Panc1 (cell line): ENCODE results near the gene LPP. TPM values are rescaled to one million over a fixed set of nuclear protein-coding genes. Genes with fewer than 3 reads are reported as not detected.

Experiments used
- ATAC-seq: fragments of 200-7000 bp; cut with Tn5 transposase; 2 replicates; pipeline ENCODE4 v1.9.1; 2020; ENCODE audit warnings: mild to moderate bottlenecking, moderate library complexity
- BruUV-seq: library from RNA; stranded (reverse); fragments of 400-500 nt; replicated peaks from 2 replicates; lab custom pipeline; 2021; lab: Mats Ljungman, UMichigan
- CTCF ChIA-PET: fragments of 300-600 bp; sonication (Branson Sonifier 250); formaldehyde crosslinking; loops from one replicate; lab custom pipeline; 2022; ENCODE audit warnings: antibody characterized with exemption; lab: Charles Lee
- POLR2A ChIA-PET: fragments of 300-600 bp; sonication (Branson Sonifier 250); formaldehyde crosslinking; loops from one replicate; lab custom pipeline; 2022; ENCODE audit warnings: antibody characterized with exemption; lab: Charles Lee
- DNase-seq: peaks from one replicate; pipeline ENCODE4 v3.0.0-alpha.2; 2010; ENCODE audit warnings: low read depth, low spot score
- H3K27ac ChIP-seq: 2 replicates; pipeline ENCODE4 v1.5.1; 2011; ENCODE audit warnings: mild to moderate bottlenecking, low read length, inconsistent platforms
- H3K27me3 ChIP-seq: fragments of 200-500 bp; sonication (Bioruptor generic); 2 replicates; pipeline ENCODE4 v1.6.0; 2014; ENCODE audit warnings: low read length, inconsistent platforms; ENCODE audit not compliant: control insufficient read depth, insufficient read depth
- H3K36me3 ChIP-seq: fragments of 200-500 bp; sonication (Bioruptor generic); 2 replicates; pipeline ENCODE4 v1.5.1; 2014; ENCODE audit warnings: inconsistent platforms, mild to moderate bottlenecking, low read length, moderate library complexity; ENCODE audit not compliant: control insufficient read depth, insufficient read depth
- H3K4me1 ChIP-seq: 2 replicates; pipeline ENCODE4 v1.5.1; 2011; ENCODE audit warnings: inconsistent platforms, mild to moderate bottlenecking, low read length, moderate library complexity; ENCODE audit not compliant: control insufficient read depth, insufficient read depth
- H3K4me3 ChIP-seq, 2 experiments: 2 replicates each; pipeline ENCODE4 v1.5.1; 2011 to 2012; ENCODE audit warnings: low read depth in 2 of 2, low read length in 2 of 2, mild to moderate bottlenecking in 2 of 2, inconsistent platforms in 1 of 2, moderate library complexity in 1 of 2
- H3K9me3 ChIP-seq: fragments of 200-500 bp; sonication (Bioruptor generic); 2 replicates; pipeline ENCODE4 v1.5.1; 2014; ENCODE audit warnings: low read depth, mild to moderate bottlenecking, inconsistent platforms, low read length, moderate library complexity; ENCODE audit not compliant: control insufficient read depth, insufficient read depth
- CTCF ChIP-seq: fragments of 450-650 bp; IDR thresholded peaks from 2 replicates; pipeline ENCODE4 v1.5.1; 2017; ENCODE audit warnings: mild to moderate bottlenecking
- POLR2AphosphoS5 ChIP-seq: IDR thresholded peaks from 2 replicates; pipeline ENCODE4 v1.6.1; 2012; ENCODE audit warnings: mild to moderate bottlenecking, low read depth, low read length, moderate library complexity
- REST ChIP-seq, 2 experiments: IDR thresholded peaks; 2 replicates each; pipeline ENCODE4 v1.6.1; 2011 to 2012; ENCODE audit warnings: low read depth in 2 of 2, control low read depth in 1 of 2, low read length in 1 of 2, mild to moderate bottlenecking in 1 of 2, moderate library complexity in 1 of 2; ENCODE audit not compliant: insufficient read depth in 1 of 2
- SIN3A ChIP-seq: IDR thresholded peaks from 2 replicates; pipeline ENCODE4 v1.6.1; 2012; ENCODE audit warnings: low read depth, mild to moderate bottlenecking, low read length, moderate library complexity, borderline replicate concordance; ENCODE audit not compliant: insufficient read depth
- TCF7L2 ChIP-seq: IDR thresholded peaks from 2 replicates; pipeline ENCODE4 v1.6.1; 2011; ENCODE audit warnings: mild to moderate bottlenecking, low read depth, low read length, inconsistent platforms
- in situ Hi-C: cut with HindIII; loops from 2 replicates; pipeline ENCODE4 v1.10.0; 2016; ENCODE audit warnings: low sequenced_read_pairs, low pct_unique_long_range_greater_than_20kb
- intact Hi-C: fragments of 100-400 bp; cut with micrococcal nuclease; formaldehyde crosslinking; loops from one replicate; pipeline ENCODE4 v1.10.0; 2022; ENCODE audit not compliant: unreplicated experiment
- total RNA-seq: library from RNA; stranded (reverse); gene quantifications from one replicate; pipeline ENCODE4 v1.2.1, GENCODE V29; 2021; ENCODE audit not compliant: unreplicated experiment

The LPP gene
- total RNA-seq, 1 experiment from 2014 or later = 90.0 TPM

GRCh38 chr3:188408831-188409230 is 254.9 kb downstream of the LPP start:
- in situ Hi-C loops (no loop called here), intact Hi-C loops (loop anchor here (10.0 kb wide), 1 partner anchor 664 kb away; the partner anchor contains the start of gene BCL6)
- no peaks in the 10 kb centered on the region for H3K9me3 ChIP-seq
- H3K4me1 ChIP-seq = no peaks in the 10 kb centered on the region
- ChIA-PET CTCF (no interaction called here), POLR2A (no interaction called here)
- TF ChIP-seq TCF7L2 (no peak), CTCF (no peak), POLR2AphosphoS5 (no peak), SIN3A (no peak), REST (IDR thresholded peaks at IDR 0.05; ENCODE audit: insufficient read depth in 1 of 2, low read depth in 2 of 2, low read length in 1 of 2) (no peak)
- H3K36me3 ChIP-seq = no peaks in the 10 kb centered on the region
- no TSS peak for BruUV-seq
- DNase-seq = no peak
- ATAC-seq = no peak
- H3K27ac ChIP-seq = no peak overlapping the region
- H3K27me3 ChIP-seq = no peaks in the 10 kb centered on the region
- H3K4me3 ChIP-seq = no peak overlapping the region

GRCh38 chr3:188411750-188412149 is 257.8 kb downstream of the LPP start:
- Histone ChIP-seq H3K27ac (no peak overlapping the region), H3K27me3 (no peaks in the 10 kb centered on the region), H3K4me3 (no peak overlapping the region), H3K9me3 (no peaks in the 10 kb centered on the region), H3K36me3 (no peaks in the 10 kb centered on the region), H3K4me1 (no peaks in the 10 kb centered on the region)
- in situ Hi-C loops = no loop called here
- no TSS peak for BruUV-seq
- ChIA-PET POLR2A (no interaction called here), CTCF (no interaction called here)
- DNase-seq = no peak
- no peak for ATAC-seq
- intact Hi-C loops = no loop called here
- TF ChIP-seq TCF7L2 = no peak

GRCh38 chr3:188415196-188415595 is 261.2 kb downstream of the LPP start:
- Histone ChIP-seq H3K9me3 (0 out of 2 replicates have a peak, but pooled peaks cover 5% of the 10 kb centered on the region), H3K4me1 (no peaks in the 10 kb centered on the region), H3K36me3 (no peaks in the 10 kb centered on the region), H3K4me3 (no peak overlapping the region), H3K27me3 (no peaks in the 10 kb centered on the region), H3K27ac (no peak overlapping the region)
- DNase-seq (no peak), ATAC-seq (no peak)
- intact Hi-C loops (no loop called here), in situ Hi-C loops (no loop called here)
- CTCF ChIA-PET = no interaction called here
- no peak for TF ChIP-seq TCF7L2
- no peak for TF ChIP-seq REST (IDR thresholded peaks at IDR 0.05; ENCODE audit: insufficient read depth in 1 of 2, low read depth in 2 of 2, low read length in 1 of 2)
- TF ChIP-seq CTCF = no peak
- TF ChIP-seq SIN3A = no peak
- no peak for TF ChIP-seq POLR2AphosphoS5
- BruUV-seq = no TSS peak
- POLR2A ChIA-PET = no interaction called here
